Esophagus squamous epithelium (tissue), 5 donors: ENCODE results near the gene CATSPERZ. TPM values are rescaled to one million over a fixed set of nuclear protein-coding genes. Genes with fewer than 3 reads are reported as not detected.
"Not testable (repeated sequence)": the region's sequence is repeated elsewhere in the genome, so short reads cannot be mapped to it uniquely, and the experiment has no call there.

ENCODE experiments used
- DNase-seq: peaks from one replicate; lab custom pipeline; 2025; lab: John Stamatoyannopoulos, UW
- H3K27ac ChIP-seq, 4 donors: fragments of 200-600 bp; sonication (generic); one replicate each; pipeline ENCODE4 v1.5.1; 2016 to 2019; ENCODE audit warnings: mild to moderate bottlenecking in 1 of 4
- H3K27me3 ChIP-seq, 4 donors: fragments of 200-600 bp; sonication (generic); 1 replicate in 3 of 4; 2 replicates in 1 of 4; pipeline versions ENCODE4 v1.5.1 to v1.6.0; 2017 to 2021; ENCODE audit warnings: antibody characterized with exemption in 1 of 4
- H3K36me3 ChIP-seq, 3 donors: fragments of 200-600 bp; sonication (generic); one replicate each; pipeline ENCODE4 v1.5.1; 2016 to 2019
- H3K4me1 ChIP-seq, 3 donors: fragments of 200-600 bp; sonication (generic); one replicate each; pipeline ENCODE4 v1.5.1; 2017 to 2019
- H3K4me3 ChIP-seq, 4 donors: fragments of 200-600 bp; sonication (generic); 1 replicate in 3 of 4; 2 replicates in 1 of 4; pipeline ENCODE4 v1.5.1; 2016 to 2019; ENCODE audit warnings: mild to moderate bottlenecking in 2 of 4, moderate library complexity in 1 of 4
- H3K9me3 ChIP-seq, 3 donors: fragments of 200-600 bp; sonication (generic); one replicate each; pipeline ENCODE4 v1.5.1; 2016 to 2019
- POLR2A ChIP-seq, 4 donors: fragments of 450-650 bp; IDR thresholded peaks; one replicate each; pipeline ENCODE4 v1.6.1; 2017; ENCODE audit warnings: antibody characterized with exemption in 4 of 4, mild to moderate bottlenecking in 4 of 4, moderate library complexity in 3 of 4
- WGBS, 2 donors: methylation state at CpG; one replicate each; pipeline ENCODE4 v1.1.5; 2018; 5-methylcytosine and 5-hydroxymethylcytosine counted together
- intact Hi-C: fragments of 100-400 bp; cut with DNase I; formaldehyde crosslinking; loops from one replicate; pipeline ENCODE4 v1.15.0; 2022
- total RNA-seq, 4 donors: library from RNA; depleted of rRNA; stranded (reverse); fragments of >200 nt; gene quantifications; one replicate each; pipeline ENCODE4 v1.1.0, GENCODE V29; 2016
- TF ChIP-seq, protein P1 (sequence below), 6 experiments: fragments of 450-650 bp in 4 of 6; fragments of 200-600 bp in 2 of 6; sonication (generic) in 2 of 6; IDR thresholded peaks; one replicate each; pipeline ENCODE4 v1.5.1; 2016 to 2019; ENCODE audit warnings: antibody characterized with exemption in 6 of 6, mild to moderate bottlenecking in 4 of 6, moderate library complexity in 4 of 6
- donor health status: DM: yes; HTN: yes; CAD: no.

Gene CATSPERZ
- total RNA-seq, 4 donors from 2014 or later: not detected

DNA sequence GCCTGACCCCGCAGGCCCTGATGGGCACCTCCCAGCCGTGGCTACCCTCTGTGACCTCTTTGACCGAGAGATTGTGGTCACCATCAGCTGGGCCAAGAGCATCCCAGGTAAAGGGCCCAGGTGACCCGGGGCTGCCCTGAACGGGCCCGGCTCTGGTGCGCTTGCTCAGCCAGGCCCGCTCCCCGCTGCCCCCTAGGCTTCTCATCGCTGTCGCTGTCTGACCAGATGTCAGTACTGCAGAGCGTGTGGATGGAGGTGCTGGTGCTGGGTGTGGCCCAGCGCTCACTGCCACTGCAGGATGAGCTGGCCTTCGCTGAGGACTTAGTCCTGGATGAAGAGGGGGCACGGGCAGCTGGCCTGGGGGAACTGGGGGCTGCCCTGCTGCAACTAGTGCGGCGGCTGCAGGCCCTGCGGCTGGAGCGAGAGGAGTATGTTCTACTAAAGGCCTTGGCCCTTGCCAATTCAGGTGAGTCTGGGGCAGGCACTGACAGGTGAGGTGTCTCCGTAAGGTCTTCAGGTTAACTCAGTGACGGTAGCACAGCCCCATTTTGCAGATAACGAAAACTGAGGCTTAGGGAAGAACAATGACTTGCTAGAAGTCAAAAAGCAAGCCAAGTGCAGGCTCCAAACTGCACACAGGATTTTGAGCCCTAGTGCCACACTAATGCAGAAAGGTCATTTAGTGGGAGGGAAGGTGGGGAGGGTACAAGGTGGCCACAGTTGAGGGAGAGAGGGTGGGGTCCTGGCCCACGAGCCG, 14.8 kb downstream of the CATSPERZ start:
- DNase-seq: no peak
- H3K27ac ChIP-seq: peak overlapping the region in 3 of 4 donors; percentile 48 to 83 (median 72)
- intact Hi-C loops: no loop called here
- no peaks in the 10 kb centered on the region for H3K9me3 ChIP-seq
- H3K4me1 ChIP-seq: peaks cover 48 to 87% (median 58%) of the 10 kb centered on the region in 3 donors
- TF ChIP-seq, protein P1, sequence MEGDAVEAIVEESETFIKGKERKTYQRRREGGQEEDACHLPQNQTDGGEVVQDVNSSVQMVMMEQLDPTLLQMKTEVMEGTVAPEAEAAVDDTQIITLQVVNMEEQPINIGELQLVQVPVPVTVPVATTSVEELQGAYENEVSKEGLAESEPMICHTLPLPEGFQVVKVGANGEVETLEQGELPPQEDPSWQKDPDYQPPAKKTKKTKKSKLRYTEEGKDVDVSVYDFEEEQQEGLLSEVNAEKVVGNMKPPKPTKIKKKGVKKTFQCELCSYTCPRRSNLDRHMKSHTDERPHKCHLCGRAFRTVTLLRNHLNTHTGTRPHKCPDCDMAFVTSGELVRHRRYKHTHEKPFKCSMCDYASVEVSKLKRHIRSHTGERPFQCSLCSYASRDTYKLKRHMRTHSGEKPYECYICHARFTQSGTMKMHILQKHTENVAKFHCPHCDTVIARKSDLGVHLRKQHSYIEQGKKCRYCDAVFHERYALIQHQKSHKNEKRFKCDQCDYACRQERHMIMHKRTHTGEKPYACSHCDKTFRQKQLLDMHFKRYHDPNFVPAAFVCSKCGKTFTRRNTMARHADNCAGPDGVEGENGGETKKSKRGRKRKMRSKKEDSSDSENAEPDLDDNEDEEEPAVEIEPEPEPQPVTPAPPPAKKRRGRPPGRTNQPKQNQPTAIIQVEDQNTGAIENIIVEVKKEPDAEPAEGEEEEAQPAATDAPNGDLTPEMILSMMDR (IDR thresholded peaks at IDR 0.05): no peak
- TF ChIP-seq POLR2A (IDR thresholded peaks at IDR 0.05): no peak
- H3K27me3 ChIP-seq: no peaks in the 10 kb centered on the region
- no peak overlapping the region for H3K4me3 ChIP-seq
- 84 to 86% methylated on average over 15 to 18 of the region's 24 CpGs for WGBS, 2 donors
- peaks cover 7 to 31% (median 26%) of the 10 kb centered on the region in 3 donors for H3K36me3 ChIP-seq

DNA sequence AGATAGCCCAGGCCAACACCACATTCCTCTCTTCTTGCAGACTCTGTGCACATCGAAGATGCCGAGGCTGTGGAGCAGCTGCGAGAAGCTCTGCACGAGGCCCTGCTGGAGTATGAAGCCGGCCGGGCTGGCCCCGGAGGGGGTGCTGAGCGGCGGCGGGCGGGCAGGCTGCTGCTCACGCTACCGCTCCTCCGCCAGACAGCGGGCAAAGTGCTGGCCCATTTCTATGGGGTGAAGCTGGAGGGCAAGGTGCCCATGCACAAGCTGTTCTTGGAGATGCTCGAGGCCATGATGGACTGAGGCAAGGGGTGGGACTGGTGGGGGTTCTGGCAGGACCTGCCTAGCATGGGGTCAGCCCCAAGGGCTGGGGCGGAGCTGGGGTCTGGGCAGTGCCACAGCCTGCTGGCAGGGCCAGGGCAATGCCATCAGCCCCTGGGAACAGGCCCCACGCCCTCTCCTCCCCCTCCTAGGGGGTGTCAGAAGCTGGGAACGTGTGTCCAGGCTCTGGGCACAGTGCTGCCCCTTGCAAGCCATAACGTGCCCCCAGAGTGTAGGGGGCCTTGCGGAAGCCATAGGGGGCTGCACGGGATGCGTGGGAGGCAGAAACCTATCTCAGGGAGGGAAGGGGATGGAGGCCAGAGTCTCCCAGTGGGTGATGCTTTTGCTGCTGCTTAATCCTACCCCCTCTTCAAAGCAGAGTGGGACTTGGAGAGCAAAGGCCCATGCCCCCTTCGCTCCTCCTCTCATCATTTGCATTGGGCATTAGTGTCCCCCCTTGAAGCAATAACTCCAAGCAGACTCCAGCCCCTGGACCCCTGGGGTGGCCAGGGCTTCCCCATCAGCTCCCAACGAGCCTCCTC, 15.7 kb downstream of the CATSPERZ start:
- H3K9me3 ChIP-seq, intact Hi-C loops, DNase-seq, H3K27me3 ChIP-seq: not testable (repeated sequence)
- Histone ChIP-seq H3K4me3 (peak overlapping the region in 2 of 4 donors; percentile 76 to 91), H3K36me3 (peaks cover 7 to 38% (median 26%) of the 10 kb centered on the region in 3 donors), H3K27ac (peak overlapping the region; percentile 92 to 99 (median 98)), H3K4me1 (peaks cover 52 to 87% (median 60%) of the 10 kb centered on the region in 3 donors)
- WGBS, 2 donors: 40 to 83% methylated on average over 2 to 4 of the region's 25 CpGs

DNA sequence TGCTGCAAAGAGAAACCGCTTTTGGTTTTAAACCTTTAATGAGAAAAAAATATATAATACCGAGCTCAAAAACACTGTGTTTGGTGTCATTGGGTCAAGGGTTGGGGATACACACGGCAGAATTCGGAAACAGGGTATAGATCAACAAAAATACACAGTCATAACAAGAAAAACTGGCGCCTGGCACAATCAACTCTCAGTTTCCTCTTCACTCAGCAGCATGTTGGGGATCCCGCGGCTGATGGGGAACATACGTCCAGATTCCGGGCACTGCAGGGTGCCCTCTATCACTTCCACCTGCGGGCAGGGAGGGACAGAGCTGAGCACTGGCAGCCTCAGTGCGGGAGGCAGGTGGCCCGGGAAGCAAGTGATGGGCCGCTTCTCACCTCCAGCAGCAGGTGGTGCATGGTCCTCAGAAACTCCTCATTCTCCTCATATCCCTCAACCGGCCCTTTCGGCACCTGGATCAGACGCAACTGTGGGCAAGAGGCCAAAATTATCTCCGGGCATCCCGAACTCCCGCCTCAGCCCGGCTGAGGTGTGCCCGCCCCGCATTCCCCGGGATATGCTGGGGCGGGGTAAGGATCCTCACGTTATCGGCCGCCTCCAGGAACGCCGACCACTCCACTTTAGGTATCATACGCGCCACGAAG, 16.6 kb downstream of the CATSPERZ start:
- Histone ChIP-seq H3K36me3 (peaks cover 7 to 47% (median 26%) of the 10 kb centered on the region in 3 donors), H3K4me3 (peak overlapping the region; percentile 60 to 91 (median 82)), H3K27ac (peak overlapping the region; percentile 92 to 99 (median 98)), H3K9me3 (no peaks in the 10 kb centered on the region), H3K4me1 (peaks cover 49 to 87% (median 56%) of the 10 kb centered on the region in 3 donors), H3K27me3 (no peaks in the 10 kb centered on the region)
- no peak for TF ChIP-seq POLR2A (IDR thresholded peaks at IDR 0.05)
- TF ChIP-seq, protein P1 (IDR thresholded peaks at IDR 0.05): peak in 2 of 6 experiments; percentile 20 to 44
- DNase-seq: no peak
- intact Hi-C loops: no loop called here
- 3 to 9% methylated on average over 15 to 20 of the region's 32 CpGs for WGBS, 2 donors

DNA sequence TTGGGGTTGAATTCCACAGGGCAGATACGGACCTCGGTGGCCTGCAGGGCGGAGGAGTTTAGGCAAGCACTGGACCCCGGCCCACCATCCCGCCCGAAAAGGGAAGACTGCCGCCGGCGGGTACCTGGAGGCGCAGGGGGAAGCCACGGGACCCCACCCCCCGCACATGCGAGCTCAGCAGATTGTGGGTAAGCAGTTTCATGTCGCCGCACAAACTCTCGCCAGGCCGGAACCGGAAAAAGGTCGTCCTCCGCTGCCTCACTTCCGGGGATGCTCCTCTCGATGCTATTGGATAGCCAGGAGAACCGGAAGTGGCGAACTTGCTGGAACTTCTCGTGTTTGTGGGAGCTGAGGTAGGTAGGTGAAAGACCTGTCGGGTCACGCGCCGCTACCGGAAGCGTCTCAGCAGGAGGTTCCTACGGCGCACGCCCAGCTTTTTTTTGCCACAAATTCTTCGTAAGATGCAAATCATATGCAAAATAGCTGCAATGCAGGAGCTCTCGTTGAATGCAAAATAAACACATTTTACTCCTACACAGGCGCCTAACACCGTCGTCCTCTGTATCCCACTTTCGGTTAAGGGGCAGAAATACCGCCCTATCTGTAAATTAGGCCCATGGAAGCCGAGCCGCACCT, 17.3 kb downstream of the CATSPERZ start, which contains the start of gene TRMT112:
Gene TRMT112 (minus strand): TSS at position 235 of the 636 bp plus-strand sequence. CDS start 33 bp downstream, at position 202.
- 0% methylated on average over 15 to 34 of the region's 43 CpGs for WGBS, 2 donors
- Histone ChIP-seq H3K4me1 (peaks cover 49 to 87% (median 54%) of the 10 kb centered on the region in 3 donors), H3K9me3 (no peaks in the 10 kb centered on the region)

More for the DNA sequence above, 17.3 kb downstream of the CATSPERZ start, which contains the start of gene TRMT112:
- DNase-seq: peak; percentile 91
- Histone ChIP-seq H3K36me3 (peaks cover 11 to 53% (median 26%) of the 10 kb centered on the region in 3 donors), H3K27me3 (no peaks in the 10 kb centered on the region), H3K4me3 (peak within 1 kb of the TSS; percentile 60 to 91 (median 82)), H3K27ac (peak within 1 kb of the TSS; percentile 92 to 99 (median 98))
- intact Hi-C loops: no loop called here
- TF ChIP-seq POLR2A (IDR thresholded peaks at IDR 0.05): peak in 2 of 4 donors; percentile 80 to 86
- TF ChIP-seq, protein P1 (IDR thresholded peaks at IDR 0.05): no peak
